Left forelimb (tissue), 1 donor: ENCODE data around the gene ANKRD11.

Experiments
- DNase-seq: peaks from one replicate; pipeline ENCODE4 v3.0.0-alpha.2; 2018; ENCODE audit warnings: low spot score

Gene ANKRD11

GRCh38 chr16:89297156-89297874, 193.0 kb downstream of the ANKRD11 start:
- no peak for DNase-seq

GRCh38 chr16:89295915-89296314, 194.4 kb downstream of the ANKRD11 start:
- DNase-seq, result no peak

- no peak for DNase-seq
These were observed 195.1 kb downstream of the ANKRD11 start for GRCh38 chr16:89295071-89295900.

- DNase-seq, result no peak
These were observed 195.9 kb downstream of the ANKRD11 start for GRCh38 chr16:89294486-89294885.

- DNase-seq, result no peak
These were observed 196.9 kb downstream of the ANKRD11 start for GRCh38 chr16:89293276-89294143.

GRCh38 chr16:89292443-89293078, 197.8 kb downstream of the ANKRD11 start:
- no peak for DNase-seq

- no peak for DNase-seq
These were observed 198.6 kb downstream of the ANKRD11 start for GRCh38 chr16:89291776-89292175.

GRCh38 chr16:89291363-89291762, 199.0 kb downstream of the ANKRD11 start:
- DNase-seq, result no peak

- no peak for DNase-seq
These were observed 199.5 kb downstream of the ANKRD11 start for GRCh38 chr16:89290887-89291286.

- DNase-seq, result no peak
These were observed 199.9 kb downstream of the ANKRD11 start for GRCh38 chr16:89290472-89290871.

GRCh38 chr16:89289428-89290395, 200.6 kb downstream of the ANKRD11 start:
- no peak for DNase-seq

GRCh38 chr16:89288966-89289365, 201.4 kb downstream of the ANKRD11 start:
- DNase-seq, result no peak

GRCh38 chr16:89288577-89288844, 201.8 kb downstream of the ANKRD11 start:
- no peak for DNase-seq

- no peak for DNase-seq
These were observed 202.4 kb downstream of the ANKRD11 start for GRCh38 chr16:89287777-89288576.

- DNase-seq, result no peak
These were observed 204.3 kb downstream of the ANKRD11 start for GRCh38 chr16:89286096-89286495.

- DNase-seq, result no peak
These were observed 205.0 kb downstream of the ANKRD11 start for GRCh38 chr16:89285381-89285780.

- DNase-seq, result no peak
These were observed 206.9 kb downstream of the ANKRD11 start for GRCh38 chr16:89283449-89283848.

GRCh38 chr16:89282523-89282922, 207.8 kb downstream of the ANKRD11 start:
- DNase-seq, result no peak

GRCh38 chr16:89281829-89282228, 208.5 kb downstream of the ANKRD11 start:
- no peak for DNase-seq

- no peak for DNase-seq
These were observed 209.2 kb downstream of the ANKRD11 start for GRCh38 chr16:89281189-89281577.
